ENCODE results near the gene ADH7.

GRCh38 chr4:99413140-99413539 lies 22.0 kb downstream of the ADH7 start:
- TF ChIP-seq CTCF (IDR thresholded peaks at IDR 0.05; ENCODE audit: low read length) (no peak), EZH2 (IDR thresholded peaks at IDR 0.05; ENCODE audit: borderline replicate concordance, low read length) (no peak)
